HG03354 (cell line): ENCODE data around the gene UBE2R2.

Source experiments
- ATAC-seq: cut with Tn5 transposase; IDR thresholded peaks from one replicate; pipeline ENCODE4 v1.9.1; 2021; ENCODE audit warnings: mild to moderate bottlenecking; ENCODE audit not compliant: unreplicated experiment, poor library complexity, severe bottlenecking

The UBE2R2 gene

GRCh38 chr9:33877727-33878489, 60.9 kb downstream of the UBE2R2 start:
- no peak for ATAC-seq

GRCh38 chr9:33878691-33879366, 61.9 kb downstream of the UBE2R2 start:
- no peak for ATAC-seq

GRCh38 chr9:33880211-33881089, 63.5 kb downstream of the UBE2R2 start:
- no peak for ATAC-seq

- no peak for ATAC-seq
Observed at GRCh38 chr9:33881635-33882034, 64.7 kb downstream of the UBE2R2 start.

DNA sequence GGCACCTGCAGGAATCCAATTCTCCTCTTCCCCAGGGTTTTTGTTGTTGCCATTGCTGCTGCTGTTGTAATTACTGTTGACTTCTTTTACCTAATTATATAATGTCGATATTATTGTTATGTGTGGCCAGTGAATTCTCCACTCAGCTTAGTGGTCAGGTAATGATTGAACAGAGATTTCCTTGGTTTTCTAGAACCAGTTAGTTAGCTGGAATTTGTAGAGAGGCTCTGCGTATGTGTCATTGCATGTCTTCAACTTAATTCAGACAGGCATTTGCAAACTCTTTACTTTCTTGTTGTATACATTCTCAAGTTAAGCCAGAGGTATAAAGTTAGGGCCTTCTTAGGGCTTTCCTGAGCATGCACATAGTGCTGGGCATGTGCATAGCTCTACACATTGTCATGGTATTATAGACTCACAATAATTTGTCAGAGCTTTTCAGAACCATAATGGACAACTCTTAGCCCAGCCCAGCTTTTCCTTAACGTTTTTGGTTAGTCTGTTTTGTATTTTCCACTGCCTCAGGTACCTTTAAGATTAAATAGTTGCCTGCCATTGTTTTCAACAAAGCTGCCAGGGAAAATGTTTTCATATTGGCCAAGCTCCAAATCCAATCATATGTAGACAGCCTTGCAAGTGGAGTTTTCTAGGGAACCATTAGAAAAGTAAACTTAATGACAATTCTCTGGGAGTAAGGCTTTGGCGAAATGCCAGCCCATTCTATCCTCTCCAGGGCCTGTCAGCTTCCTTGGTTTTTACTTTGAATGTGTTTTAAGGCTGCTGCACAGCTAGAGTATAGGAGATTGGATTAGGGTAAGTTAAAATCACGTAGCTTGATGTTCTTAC, 68.1 kb downstream of the UBE2R2 start:
- no peak for ATAC-seq

GRCh38 chr9:33885948-33886347, 69.0 kb downstream of the UBE2R2 start:
- ATAC-seq = no peak

DNA sequence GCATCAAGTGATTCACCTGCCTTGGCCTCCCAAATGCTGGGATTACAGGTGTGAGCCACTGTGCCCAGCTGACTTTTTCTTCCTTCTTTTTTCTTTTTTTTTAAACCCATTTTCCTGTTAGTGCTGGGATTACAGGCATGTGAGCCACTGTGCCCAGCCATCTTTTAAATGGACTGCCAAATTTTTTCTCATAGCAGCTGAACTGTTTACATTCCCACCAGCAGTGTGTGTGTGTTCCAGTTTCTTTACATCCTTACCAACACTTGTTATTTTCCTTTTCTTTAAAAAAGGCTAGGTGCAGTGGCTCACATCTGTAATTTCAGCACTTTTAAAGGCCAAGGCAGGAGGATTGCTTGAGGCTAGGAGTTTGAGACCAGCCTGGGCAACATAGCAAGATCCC, 76.9 kb downstream of the UBE2R2 start:
- ATAC-seq = no peak

DNA sequence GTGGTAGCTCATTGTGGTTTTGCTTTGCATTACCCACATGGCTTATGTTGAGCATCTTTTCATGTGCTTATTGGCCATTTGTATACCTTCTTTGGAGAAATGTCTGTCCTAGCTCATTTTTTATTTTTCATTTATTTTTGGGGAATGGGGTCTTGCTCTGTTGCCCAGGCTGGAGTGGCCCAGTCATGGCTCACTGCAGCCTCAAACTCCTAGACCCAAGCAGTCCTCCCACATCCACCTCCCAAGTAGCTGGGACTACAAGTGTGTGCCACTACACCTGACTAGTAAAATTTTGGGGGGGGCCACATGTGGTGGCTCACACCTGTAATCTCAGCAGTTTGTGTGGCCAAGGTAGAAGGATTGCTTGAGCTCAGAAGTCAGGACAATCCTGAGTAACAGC, 77.4 kb downstream of the UBE2R2 start:
- no peak for ATAC-seq

DNA sequence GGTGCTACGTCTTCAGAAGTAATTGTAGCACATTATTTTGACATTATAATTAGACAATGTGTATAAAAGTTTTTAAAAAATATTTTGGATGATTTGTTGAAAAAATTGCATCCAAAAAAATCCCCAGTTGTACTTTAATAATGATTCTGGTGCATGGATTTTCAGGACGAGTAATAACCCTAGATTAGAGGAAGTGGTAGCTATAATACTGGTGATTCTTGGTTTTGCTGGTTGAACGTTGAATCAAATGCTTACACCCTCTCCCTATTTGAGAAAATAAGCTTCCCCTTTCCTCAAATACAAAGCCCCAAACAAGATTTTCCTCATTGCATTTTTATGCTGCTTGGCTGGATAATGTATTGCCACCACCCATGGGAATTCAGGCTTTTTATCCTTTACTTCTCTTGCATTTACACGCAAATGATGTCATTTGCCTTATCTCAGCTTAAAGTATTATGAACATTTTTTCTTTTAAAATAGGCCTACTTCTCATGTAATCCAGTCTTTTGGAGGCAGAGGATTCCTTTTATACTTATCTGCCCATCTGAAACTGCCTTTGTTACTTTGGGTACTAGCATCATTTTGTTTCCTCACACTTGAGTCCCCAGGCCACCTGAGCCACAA, 86.3 kb downstream of the UBE2R2 start:
- no peak for ATAC-seq

GRCh38 chr9:33905137-33905536, 88.2 kb downstream of the UBE2R2 start:
- no peak for ATAC-seq

GRCh38 chr9:33906769-33907168, 89.8 kb downstream of the UBE2R2 start:
- ATAC-seq = no peak

DNA sequence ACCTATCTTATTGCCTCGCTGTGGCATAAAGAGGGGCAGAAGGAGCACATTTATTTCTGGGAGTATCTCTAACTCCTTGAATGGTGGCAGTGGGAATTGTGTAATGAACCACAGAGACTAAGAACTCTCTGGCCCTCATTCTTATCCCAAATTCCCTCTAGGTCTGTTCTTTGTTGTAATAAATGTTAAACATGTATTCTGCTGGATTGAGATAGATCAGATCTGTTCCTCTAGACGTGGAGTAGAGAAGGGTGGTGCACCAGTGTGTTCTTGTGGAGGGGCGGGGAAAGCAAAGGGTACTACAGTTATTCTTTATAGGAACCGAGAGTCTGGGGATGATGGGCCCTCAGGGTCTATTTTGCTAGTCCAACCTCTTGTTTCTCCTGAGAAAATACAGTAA, 90.4 kb downstream of the UBE2R2 start:
- no peak for ATAC-seq

GRCh38 chr9:33908114-33908513, 91.2 kb downstream of the UBE2R2 start:
- no peak for ATAC-seq

DNA sequence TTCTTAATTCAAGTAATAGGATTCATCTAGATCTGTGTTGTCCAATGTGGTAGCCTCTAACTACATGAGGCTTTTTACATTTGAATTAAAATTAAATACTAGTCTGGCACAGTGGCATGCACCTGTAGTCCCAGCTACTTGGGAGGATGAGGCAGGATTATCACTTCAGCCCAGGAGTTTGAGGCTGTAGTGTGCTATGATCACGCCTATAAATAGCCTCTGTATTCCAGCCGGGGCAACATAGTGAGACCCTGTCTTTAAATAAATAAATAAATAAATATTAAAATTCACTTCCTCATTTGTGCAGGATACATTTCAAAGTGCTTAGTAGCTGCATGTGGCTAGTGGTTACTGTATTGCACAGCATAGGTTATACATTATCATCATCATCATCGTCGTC, 91.8 kb downstream of the UBE2R2 start:
- no peak for ATAC-seq

GRCh38 chr9:33913541-33913940, 96.6 kb downstream of the UBE2R2 start:
- no peak for ATAC-seq

DNA sequence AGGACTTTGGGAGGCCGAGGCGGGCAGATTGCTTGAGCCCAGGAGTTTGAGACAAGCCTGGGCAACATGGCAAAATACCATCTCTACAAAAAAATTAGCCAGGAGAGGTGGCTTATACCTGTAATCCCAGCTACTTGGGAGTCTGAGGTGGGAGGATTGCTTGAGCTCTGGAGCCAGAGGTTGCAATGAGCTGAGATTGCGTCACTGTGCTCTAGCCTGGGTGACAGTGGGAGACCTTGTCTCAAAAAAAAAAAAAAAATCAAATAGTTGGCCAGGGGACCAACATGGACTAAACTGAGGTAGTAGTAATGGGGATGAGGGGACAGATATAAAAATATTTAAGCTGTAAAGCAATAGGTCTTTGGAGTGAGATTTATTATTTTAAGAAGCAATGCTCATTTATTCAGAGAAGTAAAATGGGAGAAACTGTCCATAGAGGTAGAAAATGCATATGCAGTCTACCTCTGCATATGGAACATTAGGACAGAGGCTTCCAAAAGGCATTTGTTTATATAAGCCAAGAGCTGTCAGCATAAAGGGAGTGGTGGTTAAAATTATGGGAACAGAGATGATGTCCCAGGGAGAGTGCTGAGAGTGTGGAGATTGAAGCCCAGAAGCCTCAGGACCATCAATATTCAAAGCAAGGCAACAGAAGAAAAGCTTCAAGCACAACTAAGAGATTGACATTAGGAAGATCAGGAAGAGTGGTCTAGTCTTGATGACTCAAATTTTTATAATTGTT, 98.1 kb downstream of the UBE2R2 start:
- no peak for ATAC-seq

- ATAC-seq = no peak
Observed at GRCh38 chr9:33917036-33917435, 100.1 kb downstream of the UBE2R2 start.

GRCh38 chr9:33919276-33919897, 102.4 kb downstream of the UBE2R2 start:
- ATAC-seq = no peak
